Measurements from ENCODE around the gene PCDHGB3.

- no peak for TF ChIP-seq CTCF (IDR thresholded peaks at IDR 0.05)
- TF ChIP-seq POLR2A (IDR thresholded peaks at IDR 0.05): no peak
These were observed 19.4 kb downstream of the PCDHGB3 start for GRCh38 chr5:141389153-141390042.

All from lower leg skin (tissue), 3 donors.